Glomerular endothelial cell (primary cell): ENCODE results near the gene ROCK2. TPM values are rescaled to one million over a fixed set of nuclear protein-coding genes. Genes with fewer than 3 reads are reported as not detected.

Experiments used
- DNase-seq: peaks from one replicate; pipeline ENCODE4 v3.0.0-alpha.2; 2011; ENCODE audit warnings: low read depth, low spot score; ENCODE audit errors: extremely low read depth
- total RNA-seq: library from RNA; depleted of rRNA; stranded (reverse); fragments of >200 nt; gene quantifications from 2 replicates; pipeline ENCODE4 v1.2.3, GENCODE V29; 2015

Gene ROCK2
- total RNA-seq, 1 donor from 2014 or later, result 47.4 TPM

- no peak for DNase-seq
Observed at GRCh38 chr2:11132036-11132671, 212.3 kb downstream of the ROCK2 start.

DNA sequence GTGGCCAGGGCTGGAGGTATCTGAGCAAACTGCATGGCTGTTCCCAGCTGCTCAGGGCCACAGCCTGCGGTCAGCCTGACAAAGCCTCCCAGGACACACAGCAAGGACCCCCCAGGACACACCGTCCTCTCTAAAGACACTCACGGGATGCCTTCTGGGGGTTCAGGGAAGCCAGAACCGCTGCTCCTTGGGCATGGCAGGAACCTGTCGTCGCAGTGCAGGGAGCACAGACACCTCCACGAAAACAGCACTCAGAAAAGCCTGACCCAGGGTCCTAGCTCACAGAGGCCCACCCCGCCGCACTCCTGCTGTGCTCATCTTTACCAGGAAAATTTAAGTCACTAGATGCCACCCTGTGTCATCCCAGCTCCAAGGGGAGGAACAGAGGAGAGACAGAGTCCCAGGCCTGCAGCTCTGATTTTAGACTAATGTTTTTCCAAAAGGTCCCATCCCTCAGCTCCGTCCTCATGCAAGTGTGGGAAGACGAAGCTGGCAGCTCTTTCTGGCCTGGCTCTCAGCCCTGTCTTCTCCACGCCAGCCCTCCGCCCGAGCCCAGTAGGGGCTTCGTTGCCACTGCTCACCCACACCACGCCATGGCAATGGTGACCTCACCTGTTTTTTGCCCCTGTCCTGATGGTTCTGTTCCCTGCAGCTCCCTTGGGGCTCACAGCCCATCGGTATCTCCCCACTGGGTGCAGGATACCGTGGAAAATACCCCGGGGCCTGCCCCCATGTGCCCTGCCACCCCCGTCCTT lies 213.1 kb downstream of the ROCK2 start:
- no peak for DNase-seq

Other genes starting within 250 kb of the ROCK2 start
- gene SLC66A3, start 189.2 kb downstream of the ROCK2 start, total RNA-seq, result 23.3 and 41.5 TPM in 2 replicates
- gene E2F6, start 121.5 kb upstream of the ROCK2 start, total RNA-seq, result 13.7 and 13.9 TPM in 2 replicates
- 0.29 and 0.64 TPM in 2 replicates for gene GREB1, start 189.4 kb upstream of the ROCK2 start, total RNA-seq